C4-2B (cell line): ENCODE results near the gene GNB3.

Experiments
- ZFX ChIP-seq: fragments of 450-650 bp; IDR thresholded peaks from 2 replicates; pipeline ENCODE4 v1.6.1; 2017
- TF ChIP-seq, protein P1 (sequence below): fragments of 450-650 bp; conservative IDR thresholded peaks from 2 replicates; pipeline ENCODE4 v1.5.1; 2017; ENCODE audit warnings: mild to moderate bottlenecking

GRCh38 chr12:6818222-6818621 lies 22.5 kb upstream of the GNB3 start:
- TF ChIP-seq, protein P1, sequence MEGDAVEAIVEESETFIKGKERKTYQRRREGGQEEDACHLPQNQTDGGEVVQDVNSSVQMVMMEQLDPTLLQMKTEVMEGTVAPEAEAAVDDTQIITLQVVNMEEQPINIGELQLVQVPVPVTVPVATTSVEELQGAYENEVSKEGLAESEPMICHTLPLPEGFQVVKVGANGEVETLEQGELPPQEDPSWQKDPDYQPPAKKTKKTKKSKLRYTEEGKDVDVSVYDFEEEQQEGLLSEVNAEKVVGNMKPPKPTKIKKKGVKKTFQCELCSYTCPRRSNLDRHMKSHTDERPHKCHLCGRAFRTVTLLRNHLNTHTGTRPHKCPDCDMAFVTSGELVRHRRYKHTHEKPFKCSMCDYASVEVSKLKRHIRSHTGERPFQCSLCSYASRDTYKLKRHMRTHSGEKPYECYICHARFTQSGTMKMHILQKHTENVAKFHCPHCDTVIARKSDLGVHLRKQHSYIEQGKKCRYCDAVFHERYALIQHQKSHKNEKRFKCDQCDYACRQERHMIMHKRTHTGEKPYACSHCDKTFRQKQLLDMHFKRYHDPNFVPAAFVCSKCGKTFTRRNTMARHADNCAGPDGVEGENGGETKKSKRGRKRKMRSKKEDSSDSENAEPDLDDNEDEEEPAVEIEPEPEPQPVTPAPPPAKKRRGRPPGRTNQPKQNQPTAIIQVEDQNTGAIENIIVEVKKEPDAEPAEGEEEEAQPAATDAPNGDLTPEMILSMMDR, result no peak
- no peak for TF ChIP-seq ZFX
